GM23338 (cell line): ENCODE results near the gene IMMP2L. TPM values are rescaled to one million over a fixed set of nuclear protein-coding genes. Genes with fewer than 3 reads are reported as not detected.

Experiments
- ATAC-seq: fragments of 200-7000 bp; cut with Tn5 transposase; 3 replicates; pipeline ENCODE4 v1.9.1; 2020
- DNase-seq: peaks from one replicate; pipeline ENCODE4 v3.0.0-alpha.2; 2015; ENCODE audit warnings: low spot score
- H2AFZ ChIP-seq: fragments of 200-600 bp; sonication (generic); 2 replicates; pipeline ENCODE4 v1.8.0; 2016; ENCODE audit warnings: antibody characterized with exemption, mild to moderate bottlenecking, moderate library complexity
- H3F3A ChIP-seq: fragments of 200-600 bp; sonication (generic); replicated peaks from 2 replicates; pipeline ENCODE4 v1.8.0; 2017; ENCODE audit warnings: antibody characterized with exemption, mixed run types, low read depth
- H3K27ac ChIP-seq: fragments of 200-600 bp; sonication (generic); 2 replicates; pipeline ENCODE4 v1.6.1; 2016; ENCODE audit warnings: low read depth
- H3K27me3 ChIP-seq: fragments of 200-600 bp; sonication (generic); 2 replicates; pipeline ENCODE4 v1.8.0; 2016; ENCODE audit warnings: mild to moderate bottlenecking, mixed run types, moderate library complexity; ENCODE audit not compliant: insufficient read depth
- H3K36me3 ChIP-seq: fragments of 200-600 bp; sonication (generic); 2 replicates; pipeline ENCODE4 v1.8.0; 2016; ENCODE audit warnings: mild to moderate bottlenecking; ENCODE audit not compliant: insufficient read depth
- H3K4me1 ChIP-seq: fragments of 200-600 bp; sonication (generic); 2 replicates; pipeline ENCODE4 v1.8.0; 2016; ENCODE audit warnings: mild to moderate bottlenecking, moderate library complexity; ENCODE audit not compliant: insufficient read depth
- H3K4me2 ChIP-seq: fragments of 200-600 bp; sonication (generic); 2 replicates; pipeline ENCODE4 v1.7.1; 2017; ENCODE audit warnings: mixed run types
- H3K4me3 ChIP-seq: fragments of 200-600 bp; sonication (generic); 2 replicates; pipeline ENCODE4 v1.6.1; 2016; ENCODE audit warnings: mixed run types
- H3K79me2 ChIP-seq: fragments of 200-600 bp; sonication (generic); replicated peaks from 2 replicates; pipeline ENCODE4 v1.8.0; 2017; ENCODE audit warnings: mild to moderate bottlenecking; ENCODE audit not compliant: insufficient read depth
- H3K9me2 ChIP-seq: fragments of 200-600 bp; sonication (generic); 2 replicates; pipeline ENCODE4 v1.8.0; 2017; ENCODE audit not compliant: insufficient read depth
- H4K20me1 ChIP-seq: fragments of 200-600 bp; sonication (generic); replicated peaks from 2 replicates; pipeline ENCODE4 v1.8.0; 2017; ENCODE audit warnings: mild to moderate bottlenecking; ENCODE audit not compliant: insufficient read depth
- H3K27ac Mint-ChIP-seq: 2 replicates; pipeline ENCODE4 v1.8.0; 2020; ENCODE audit warnings: inconsistent platforms, mild to moderate bottlenecking, moderate library complexity, mixed read lengths
- H3K27me3 Mint-ChIP-seq: 3 replicates; pipeline ENCODE4 v1.8.0; 2022; ENCODE audit warnings: low read depth, mild to moderate bottlenecking, moderate library complexity, mixed read lengths, inconsistent platforms; ENCODE audit not compliant: insufficient read depth, poor library complexity
- H3K36me3 Mint-ChIP-seq: 3 replicates; pipeline ENCODE4 v1.8.0; 2021; ENCODE audit warnings: low read depth, mild to moderate bottlenecking, inconsistent platforms, moderate library complexity, mixed read lengths
- H3K4me1 Mint-ChIP-seq: 3 replicates; pipeline ENCODE4 v1.8.0; 2020; ENCODE audit warnings: mild to moderate bottlenecking, inconsistent platforms, mixed read lengths
- H3K4me3 Mint-ChIP-seq: 3 replicates; pipeline ENCODE4 v1.8.0; 2021; ENCODE audit warnings: moderate library complexity, mild to moderate bottlenecking, inconsistent platforms, mixed read lengths
- H3K9me3 Mint-ChIP-seq: 3 replicates; pipeline ENCODE4 v1.8.0; 2020; ENCODE audit warnings: moderate library complexity, mild to moderate bottlenecking, inconsistent platforms, mixed read lengths
- CREB1 ChIP-seq: fragments of 250-450 bp; sonication (Bioruptor Pico); IDR thresholded peaks from 2 replicates; pipeline ENCODE4 v1.5.0; 2020; ENCODE audit warnings: low read depth, mild to moderate bottlenecking, moderate library complexity
- CTCF ChIP-seq, 2 experiments: fragments of 200-600 bp in 1 of 2; sonication (generic) in 1 of 2; conservative IDR thresholded peaks; 2 replicates each; pipeline versions ENCODE4 v1.5.1 to v1.6.1; 2016 to 2017; ENCODE audit warnings: antibody characterized with exemption in 2 of 2, low read depth in 2 of 2, mild to moderate bottlenecking in 2 of 2, moderate library complexity in 1 of 2
- ETS1 ChIP-seq: IDR thresholded peaks from 2 replicates; pipeline ENCODE4 v1.6.1; 2016; ENCODE audit warnings: antibody characterized with exemption
- EZH2 ChIP-seq: fragments of 200-600 bp; sonication (generic); IDR thresholded peaks from one replicate; pipeline ENCODE4 v1.8.0; 2017; ENCODE audit warnings: antibody characterized with exemption, mild to moderate bottlenecking, low read depth; ENCODE audit not compliant: unreplicated experiment
- EZH2phosphoT487 ChIP-seq: fragments of 200-600 bp; sonication (generic); IDR thresholded peaks from one replicate; pipeline ENCODE4 v1.8.1; 2018; ENCODE audit warnings: antibody characterized with exemption; ENCODE audit not compliant: unreplicated experiment
- JUNB ChIP-seq: IDR thresholded peaks from one replicate; pipeline ENCODE4 v1.6.1; 2016; ENCODE audit warnings: antibody characterized with exemption; ENCODE audit not compliant: unreplicated experiment
- NANOG ChIP-seq: IDR thresholded peaks from 2 replicates; pipeline ENCODE4 v1.6.1; 2016; ENCODE audit warnings: antibody characterized with exemption, borderline replicate concordance
- POLR2AphosphoS5 ChIP-seq: IDR thresholded peaks from 2 replicates; pipeline ENCODE4 v1.6.1; 2016; ENCODE audit warnings: antibody characterized with exemption, low read depth
- REST ChIP-seq: IDR thresholded peaks from one replicate; pipeline ENCODE4 v1.6.1; 2018; ENCODE audit warnings: antibody characterized with exemption; ENCODE audit not compliant: unreplicated experiment
- STAT1 ChIP-seq: IDR thresholded peaks from one replicate; pipeline ENCODE4 v1.6.1; 2016; ENCODE audit warnings: antibody characterized with exemption; ENCODE audit not compliant: unreplicated experiment
- ZNF114 ChIP-seq: fragments of 250-450 bp; sonication (Bioruptor Pico); IDR thresholded peaks from 2 replicates; pipeline ENCODE4 v1.5.0; 2020; ENCODE audit warnings: mild to moderate bottlenecking, moderate library complexity
- ZNF331 ChIP-seq: fragments of 250-450 bp; sonication (Bioruptor Pico); IDR thresholded peaks from 2 replicates; pipeline ENCODE4 v1.5.0; 2020; ENCODE audit warnings: low read depth, mild to moderate bottlenecking, moderate library complexity
- ZNF462 ChIP-seq: fragments of 250-450 bp; sonication (Bioruptor Pico); IDR thresholded peaks from 2 replicates; pipeline ENCODE4 v1.5.0; 2020; ENCODE audit warnings: mild to moderate bottlenecking, moderate library complexity
- polyA plus RNA-seq: library from polyadenylated mRNA; unstranded; fragments of >200 nt; fragmentation: Nextera tagmentation; extraction: Ambion mirVana; gene quantifications from 2 replicates; pipeline ENCODE4 v1.2.1, GENCODE V29; 2016
- total RNA-seq: library from RNA; depleted of rRNA; stranded (reverse); fragments of >200 nt; shearing (Covaris generic); gene quantifications from 2 replicates; pipeline ENCODE4 v1.2.3, GENCODE V29; 2014

Gene IMMP2L
- total and polyA plus RNA-seq, 2 experiments from 2014 or later, result 7.3 to 14.0 TPM

GRCh38 chr7:111091593-111092358 lies 470.5 kb downstream of the IMMP2L start:
- Histone ChIP-seq H3K4me3 (no peak overlapping the region), H2AFZ (no peak overlapping the region), H3K27me3 (no peaks in the 10 kb centered on the region), H3K4me1 (peaks cover 54% of the 10 kb centered on the region), H3K27ac (no peak overlapping the region), H3F3A (no peaks in the 10 kb centered on the region), H3K9me2 (no peaks in the 10 kb centered on the region), H3K79me2 (no peaks in the 10 kb centered on the region), H3K36me3 (no peaks in the 10 kb centered on the region), H4K20me1 (no peaks in the 10 kb centered on the region), H3K4me2 (peak overlapping the region; percentile 17)
- TF ChIP-seq EZH2 (no peak), STAT1 (no peak), CREB1 (CRISPR knock-in tag) (no peak), ZNF462 (no peak), ETS1 (no peak), NANOG (no peak), ZNF114 (CRISPR knock-in tag) (no peak), CTCF (conservative IDR thresholded peaks at IDR 0.05; ENCODE audit: low read depth in 2 of 2) (no peak), POLR2AphosphoS5 (no peak), EZH2phosphoT487 (no peak), REST (no peak), JUNB (no peak), ZNF331 (CRISPR knock-in tag) (no peak)
- no peaks in the 10 kb centered on the region for H3K9me3 Mint-ChIP-seq
- H3K27me3 Mint-ChIP-seq, result peaks cover 1% of the 10 kb centered on the region
- no peaks in the 10 kb centered on the region for H3K36me3 Mint-ChIP-seq
- peak; percentile 41 for ATAC-seq
- DNase-seq, result no peak
- H3K4me1 Mint-ChIP-seq, result peaks cover 59% of the 10 kb centered on the region
- H3K4me3 Mint-ChIP-seq, result no peak overlapping the region
- no peak overlapping the region for H3K27ac Mint-ChIP-seq
